ENCODE results near the gene RNF7. TPM values are rescaled to one million over a fixed set of nuclear protein-coding genes. Genes with fewer than 3 reads are reported as not detected.

The RNF7 gene
- total and polyA plus RNA-seq, 2 of the 8 experiments (the other 6 are each of a cell fraction or from before 2014, with no cell fraction given): 78.4 to 113 TPM

DNA sequence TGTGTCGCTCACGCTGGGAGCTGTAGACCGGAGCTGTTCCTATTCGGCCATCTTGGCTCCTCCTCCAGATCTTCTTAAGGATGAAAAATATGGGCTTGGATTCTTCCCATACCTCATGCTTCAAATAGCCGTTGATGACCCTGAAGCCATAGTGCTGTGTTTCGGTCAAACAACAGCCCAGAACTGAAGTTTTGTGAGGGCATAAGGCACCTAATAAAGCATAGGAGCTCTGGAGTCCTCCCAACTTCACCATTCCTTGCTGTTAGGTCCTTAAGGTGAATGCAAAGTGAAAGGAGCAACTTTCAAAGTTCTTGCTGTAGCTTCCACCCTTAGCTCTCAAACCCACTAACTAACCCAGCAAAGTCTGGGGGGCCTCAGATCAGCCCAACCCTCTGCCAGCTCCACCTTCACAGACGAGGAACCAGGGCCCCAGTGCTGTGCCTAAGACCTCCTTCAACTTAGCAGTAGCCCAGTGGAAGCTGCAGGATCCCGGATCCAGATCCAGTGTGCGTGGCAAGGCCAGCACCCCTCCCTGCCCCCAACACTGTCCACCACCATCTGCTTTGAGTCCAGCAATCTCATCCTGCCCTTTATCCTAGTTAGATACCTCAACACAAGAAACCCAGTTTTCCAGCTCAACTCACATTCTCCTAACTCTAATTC lies 25.1 kb downstream of the RNF7 start, which contains the start of gene GRK7:
GRK7 (plus strand) TSS at position 321 of the 663 bp plus-strand sequence. CDS start 14,877 bp downstream, outside the sequence.
- peak within 1 kb of the TSS; percentile 44; the same call in 1 of the 2 replicates for H2BK5ac ChIP-seq (ENCODE audit: low read depth, low read length)
- no peak within 1 kb of the TSS for H2BK12ac ChIP-seq (ENCODE audit: low read depth, low read length)
- H3K79me1 ChIP-seq (ENCODE audit: low read depth, low read length): no peaks in the 10 kb centered on the region; the same call in 1 of the 2 replicates
- peak within 1 kb of the TSS; percentile 83; the same call in 1 of the 2 replicates for H2BK15ac ChIP-seq (ENCODE audit: low read length)
- H3K27me3 ChIP-seq (replicated peaks in 1 of 4; ENCODE audit: control insufficient read depth in 3 of 4, extremely low read depth in 1 of 4, insufficient read depth in 3 of 4, low read length in 3 of 4): no peaks in the 10 kb centered on the region; a peak in 2 of 7 replicates
- H3K9me3 ChIP-seq (ENCODE audit: insufficient read depth in 2 of 2, low read depth in 1 of 2, low read length in 1 of 2): peaks cover 4 to 5% of the 10 kb centered on the region in 2 experiments; a peak in 1 of 4 replicates
- FAIRE-seq (no peak), DNase-seq (ENCODE audit: low read depth in 1 of 2, low spot score in 2 of 2) (no peak)
- H3K4ac ChIP-seq (replicated peaks; ENCODE audit: insufficient read length, low read depth, low read length): no peak within 1 kb of the TSS
- H3K18ac ChIP-seq (ENCODE audit: extremely low read depth, low read length): peak within 1 kb of the TSS; percentile 71; the same call in 1 of the 2 replicates
- H3K23me2 ChIP-seq (ENCODE audit: low read depth, low read length): no peaks in the 10 kb centered on the region
- H3K9ac ChIP-seq (replicated peaks in 1 of 4; ENCODE audit: extremely low read depth in 1 of 4, low read depth in 3 of 4, low read length in 3 of 4): no peak within 1 kb of the TSS; a peak in 1 of 7 replicates
- H4K8ac ChIP-seq (ENCODE audit: extremely low read depth, insufficient read depth, low read length): no peak within 1 kb of the TSS
- peak within 1 kb of the TSS in 1 of 2 experiments; percentile 24; a peak in 1 of 4 replicates for H3K4me2 ChIP-seq (ENCODE audit: insufficient read depth in 1 of 2, low read depth in 2 of 2, low read length in 2 of 2)
- H3K56ac ChIP-seq (replicated peaks; ENCODE audit: insufficient read length, low read depth, low read length): no peak within 1 kb of the TSS
- no peak within 1 kb of the TSS for H2AFZ ChIP-seq (ENCODE audit: low read length)
- H3K79me2 ChIP-seq (ENCODE audit: control insufficient read depth in 1 of 2, insufficient read depth in 2 of 2, low read length in 2 of 2): no peaks in the 10 kb centered on the region
- H3K23ac ChIP-seq (ENCODE audit: insufficient read length): no peak within 1 kb of the TSS
- no peak within 1 kb of the TSS for H3K14ac ChIP-seq (ENCODE audit: insufficient read length)
- H4K5ac ChIP-seq (ENCODE audit: insufficient read length, low read depth, low read length): peak within 1 kb of the TSS; percentile 16
- 0 out of 2 replicates have a peak within 1 kb of the TSS, but pooled peaks have one; percentile 39 for H2AK5ac ChIP-seq (ENCODE audit: low read depth, low read length)
- no peaks in the 10 kb centered on the region for H3K4me1 ChIP-seq (replicated peaks in 1 of 4; ENCODE audit: control insufficient read depth in 3 of 4, insufficient read depth in 4 of 4, low read length in 3 of 4)
- no peaks in the 10 kb centered on the region for H3K36me3 ChIP-seq (ENCODE audit: control insufficient read depth in 2 of 4, insufficient read depth in 4 of 4, low read length in 3 of 4)
- no peak within 1 kb of the TSS for H3K27ac ChIP-seq (ENCODE audit: low read depth, low read length)
- H2BK120ac ChIP-seq (replicated peaks; ENCODE audit: low read depth, low read length): no peak within 1 kb of the TSS
- POLR2A ChIA-PET (ENCODE audit: partially characterized antibody): interaction anchor here (0.7 to 1.7 kb wide), 5 partner anchors 10 to 113 kb away, joined by 3 to 5 read pairs (median 3); partner anchors contain the start of gene ATP1B3
- peak within 1 kb of the TSS; percentile 75 for H4K91ac ChIP-seq (replicated peaks; ENCODE audit: insufficient read length, low read length)
- CTCF ChIA-PET (ENCODE audit: partially characterized antibody): interaction anchor here (0.8 to 2.6 kb wide), 3 partner anchors 20 to 29 kb away, joined by 3 to 7 read pairs (median 6); no protein-coding TSS in a partner anchor
- peak within 1 kb of the TSS; percentile 37; the same call in 1 of the 2 replicates for H2BK20ac ChIP-seq (ENCODE audit: low read length)
- 92% methylated on average over 9 of the region's 9 CpGs; no CpG with 5 or more reads in 1 of the 2 experiments for whole genome bisulfite sequencing, 2 experiments (ENCODE audit: extremely low coverage in 1 of 2, insufficient coverage in 1 of 2, insufficient read length in 1 of 2, insufficient replicate concordance in 2 of 2, low coverage in 1 of 2, low lambda C conversion rate in 2 of 2, missing lambda C conversion rate in 1 of 2)
- no peaks in the 10 kb centered on the region for H4K20me1 ChIP-seq (replicated peaks in 1 of 2; ENCODE audit: control insufficient read depth in 1 of 2, insufficient read depth in 2 of 2, low read length in 2 of 2)
- H3K4me3 ChIP-seq (ENCODE audit: extremely low read depth in 1 of 4, insufficient read depth in 2 of 4, low read depth in 3 of 4, low read length in 4 of 4): no peak within 1 kb of the TSS; a peak in 1 of 8 replicates
- TF ChIP-seq ZNF274 (IDR thresholded peaks at IDR 0.05; ENCODE audit: borderline replicate concordance, extremely low read depth, low read length): no peak
- TF ChIP-seq BRCA1 (IDR thresholded peaks at IDR 0.05; ENCODE audit: low read depth, low read length): no peak
- no peak for TF ChIP-seq CTBP2 (IDR thresholded peaks at IDR 0.05; ENCODE audit: borderline replicate concordance, insufficient read depth, insufficient read length, low read length)
- TF ChIP-seq CHD2 (IDR thresholded peaks at IDR 0.05; ENCODE audit: low read length): no peak
- TF ChIP-seq TCF12 (IDR thresholded peaks at IDR 0.05; ENCODE audit: low read depth, low read length): no peak
- no peak for TF ChIP-seq PHF8 (conservative IDR thresholded peaks at IDR 0.05; ENCODE audit: low read depth, low read length)
- no peak for TF ChIP-seq HDAC2 (IDR thresholded peaks at IDR 0.05; ENCODE audit: borderline replicate concordance in 1 of 2, low read depth in 2 of 2, low read length in 2 of 2)
- TF ChIP-seq KDM4A (IDR thresholded peaks at IDR 0.05; ENCODE audit: low read depth, low read length, severe bottlenecking): no peak
- no peak for TF ChIP-seq SRF (IDR thresholded peaks at IDR 0.05; ENCODE audit: low read depth, low read length)
- no peak for TF ChIP-seq CHD1 (IDR thresholded peaks at IDR 0.05; ENCODE audit: low read depth, low read length)
- no peak for TF ChIP-seq MAFK (IDR thresholded peaks at IDR 0.05; ENCODE audit: low read depth, low read length)
- TF ChIP-seq CREB1 (IDR thresholded peaks at IDR 0.05): no peak
